CD4-positive, alpha-beta T cell treated with Interleukin-4 for 4 hours (primary cell): ENCODE results near the gene LGR5.

ENCODE experiments used
- DNase-seq: peaks from one replicate; pipeline ENCODE4 v3.0.0-alpha.2; 2020

LGR5 gene

GRCh38 chr12:71439613-71440344 is at the start of gene LGR5:
Gene LGR5 (plus strand): TSS chr12:71439798. CDS start chr12:71440081, 283 bp downstream.
- no peak for DNase-seq

GRCh38 chr12:71392521-71393145 is 47.0 kb upstream of the LGR5 start:
- DNase-seq = peak; percentile 30

- no peak for DNase-seq
Observed at GRCh38 chr12:71393625-71394024, 46.0 kb upstream of the LGR5 start.

GRCh38 chr12:71397433-71397954 is 42.1 kb upstream of the LGR5 start:
- DNase-seq = no peak

- DNase-seq = no peak
Observed at GRCh38 chr12:71399197-71399596, 40.4 kb upstream of the LGR5 start.

GRCh38 chr12:71400481-71400880 is 39.1 kb upstream of the LGR5 start:
- no peak for DNase-seq

GRCh38 chr12:71405884-71406283 is 33.7 kb upstream of the LGR5 start:
- DNase-seq = no peak

GRCh38 chr12:71407732-71408131 is 31.9 kb upstream of the LGR5 start:
- no peak for DNase-seq

- no peak for DNase-seq
Observed at GRCh38 chr12:71410844-71411243, 28.8 kb upstream of the LGR5 start.

- no peak for DNase-seq
Observed at GRCh38 chr12:71411635-71412034, 28.0 kb upstream of the LGR5 start.

- DNase-seq = peak; percentile 52
Observed at GRCh38 chr12:71415336-71416231, 24.0 kb upstream of the LGR5 start.

- no peak for DNase-seq
Observed at GRCh38 chr12:71417181-71417580, 22.4 kb upstream of the LGR5 start.

GRCh38 chr12:71420775-71421406 is 18.7 kb upstream of the LGR5 start:
- no peak for DNase-seq

- no peak for DNase-seq
Observed at GRCh38 chr12:71425568-71426299, 13.9 kb upstream of the LGR5 start.

GRCh38 chr12:71426300-71427047 is 13.1 kb upstream of the LGR5 start:
- no peak for DNase-seq

- DNase-seq = no peak
Observed at GRCh38 chr12:71430756-71431155, 8.8 kb upstream of the LGR5 start.

- no peak for DNase-seq
Observed at GRCh38 chr12:71431991-71432390, 7.6 kb upstream of the LGR5 start.

GRCh38 chr12:71432936-71433335 is 6.7 kb upstream of the LGR5 start:
- no peak for DNase-seq

- no peak for DNase-seq
Observed at GRCh38 chr12:71436696-71437095, 2.9 kb upstream of the LGR5 start.

GRCh38 chr12:71438670-71439361 is 782 bp upstream of the LGR5 start:
- no peak for DNase-seq

- DNase-seq = no peak
Observed at GRCh38 chr12:71439362-71439612, 311 bp upstream of the LGR5 start.
